ENCODE data around the gene PXN.

Gene PXN

GRCh38 chr12:120194534-120195395 lies 70.8 kb downstream of the PXN start, which contains the start of gene GCN1 (continued):
- no peak for TF ChIP-seq ZNF280C (tag by site-specific recombination; IDR thresholded peaks at IDR 0.05)
- TF ChIP-seq GLI2 (tag by site-specific recombination; IDR thresholded peaks at IDR 0.05; ENCODE audit: borderline replicate concordance, low read depth) = no peak
- peak; percentile 19; the same call in 1 of the 2 replicates for TF ChIP-seq SP3 (tag by site-specific recombination; IDR thresholded peaks at IDR 0.05)
- TF ChIP-seq, protein P1, sequence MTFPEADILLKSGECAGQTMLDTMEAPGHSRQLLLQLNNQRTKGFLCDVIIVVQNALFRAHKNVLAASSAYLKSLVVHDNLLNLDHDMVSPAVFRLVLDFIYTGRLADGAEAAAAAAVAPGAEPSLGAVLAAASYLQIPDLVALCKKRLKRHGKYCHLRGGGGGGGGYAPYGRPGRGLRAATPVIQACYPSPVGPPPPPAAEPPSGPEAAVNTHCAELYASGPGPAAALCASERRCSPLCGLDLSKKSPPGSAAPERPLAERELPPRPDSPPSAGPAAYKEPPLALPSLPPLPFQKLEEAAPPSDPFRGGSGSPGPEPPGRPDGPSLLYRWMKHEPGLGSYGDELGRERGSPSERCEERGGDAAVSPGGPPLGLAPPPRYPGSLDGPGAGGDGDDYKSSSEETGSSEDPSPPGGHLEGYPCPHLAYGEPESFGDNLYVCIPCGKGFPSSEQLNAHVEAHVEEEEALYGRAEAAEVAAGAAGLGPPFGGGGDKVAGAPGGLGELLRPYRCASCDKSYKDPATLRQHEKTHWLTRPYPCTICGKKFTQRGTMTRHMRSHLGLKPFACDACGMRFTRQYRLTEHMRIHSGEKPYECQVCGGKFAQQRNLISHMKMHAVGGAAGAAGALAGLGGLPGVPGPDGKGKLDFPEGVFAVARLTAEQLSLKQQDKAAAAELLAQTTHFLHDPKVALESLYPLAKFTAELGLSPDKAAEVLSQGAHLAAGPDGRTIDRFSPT (tag by site-specific recombination; IDR thresholded peaks at IDR 0.05) = peak; percentile 84
- TF ChIP-seq ZFHX2 (tag by site-specific recombination; conservative IDR thresholded peaks at IDR 0.05) = peak; percentile 83
- TF ChIP-seq ZNF292 (tag by site-specific recombination; IDR thresholded peaks at IDR 0.05; ENCODE audit: borderline replicate concordance, low read depth) = no peak
- TF ChIP-seq, protein P2, sequence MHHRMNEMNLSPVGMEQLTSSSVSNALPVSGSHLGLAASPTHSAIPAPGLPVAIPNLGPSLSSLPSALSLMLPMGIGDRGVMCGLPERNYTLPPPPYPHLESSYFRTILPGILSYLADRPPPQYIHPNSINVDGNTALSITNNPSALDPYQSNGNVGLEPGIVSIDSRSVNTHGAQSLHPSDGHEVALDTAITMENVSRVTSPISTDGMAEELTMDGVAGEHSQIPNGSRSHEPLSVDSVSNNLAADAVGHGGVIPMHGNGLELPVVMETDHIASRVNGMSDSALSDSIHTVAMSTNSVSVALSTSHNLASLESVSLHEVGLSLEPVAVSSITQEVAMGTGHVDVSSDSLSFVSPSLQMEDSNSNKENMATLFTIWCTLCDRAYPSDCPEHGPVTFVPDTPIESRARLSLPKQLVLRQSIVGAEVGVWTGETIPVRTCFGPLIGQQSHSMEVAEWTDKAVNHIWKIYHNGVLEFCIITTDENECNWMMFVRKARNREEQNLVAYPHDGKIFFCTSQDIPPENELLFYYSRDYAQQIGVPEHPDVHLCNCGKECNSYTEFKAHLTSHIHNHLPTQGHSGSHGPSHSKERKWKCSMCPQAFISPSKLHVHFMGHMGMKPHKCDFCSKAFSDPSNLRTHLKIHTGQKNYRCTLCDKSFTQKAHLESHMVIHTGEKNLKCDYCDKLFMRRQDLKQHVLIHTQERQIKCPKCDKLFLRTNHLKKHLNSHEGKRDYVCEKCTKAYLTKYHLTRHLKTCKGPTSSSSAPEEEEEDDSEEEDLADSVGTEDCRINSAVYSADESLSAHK (tag by site-specific recombination; IDR thresholded peaks at IDR 0.05) = no peak
- TF ChIP-seq OSR2 (tag by site-specific recombination; IDR thresholded peaks at IDR 0.05) = peak; percentile 36; the same call in 1 of the 2 replicates
- no peak for TF ChIP-seq ZNF548 (tag by site-specific recombination; IDR thresholded peaks at IDR 0.05)
- no peak for TF ChIP-seq ZNF529 (tag by site-specific recombination; IDR thresholded peaks at IDR 0.05; ENCODE audit: insufficient replicate concordance)
- no peak for TF ChIP-seq ZNF274 (IDR thresholded peaks at IDR 0.05; ENCODE audit: low read length)
- no peak for TF ChIP-seq ZNF274 (tag by site-specific recombination; IDR thresholded peaks at IDR 0.05; ENCODE audit: borderline replicate concordance)
- TF ChIP-seq MYNN (tag by site-specific recombination; IDR thresholded peaks at IDR 0.05; ENCODE audit: borderline replicate concordance) = no peak; the same call in 1 of the 2 replicates
- TF ChIP-seq ZNF202 (tag by site-specific recombination; IDR thresholded peaks at IDR 0.05; ENCODE audit: borderline replicate concordance) = no peak; the same call in 1 of the 2 replicates
- no peak for TF ChIP-seq HOXA7 (CRISPR knock-in tag; IDR thresholded peaks at IDR 0.05; ENCODE audit: borderline replicate concordance)
- TF ChIP-seq PRDM1 (tag by site-specific recombination; IDR thresholded peaks at IDR 0.05) = no peak
- no peak for TF ChIP-seq ZBTB21 (tag by site-specific recombination; IDR thresholded peaks at IDR 0.05)
- no peak for TF ChIP-seq GLIS1 (tag by site-specific recombination; IDR thresholded peaks at IDR 0.05)
- no peak for TF ChIP-seq ZNF416 (tag by site-specific recombination; IDR thresholded peaks at IDR 0.05)
- TF ChIP-seq ZNF658 (tag by site-specific recombination; IDR thresholded peaks at IDR 0.05) = no peak
- no peak for TF ChIP-seq ZNF792 (tag by site-specific recombination; IDR thresholded peaks at IDR 0.05)
- peak; percentile 64 for TF ChIP-seq KLF1 (tag by site-specific recombination; IDR thresholded peaks at IDR 0.05)
- no peak for TF ChIP-seq ZNF341 (tag by site-specific recombination; IDR thresholded peaks at IDR 0.05; ENCODE audit: low read depth)
- TF ChIP-seq SETDB1 (IDR thresholded peaks at IDR 0.05; ENCODE audit: insufficient read length, low read length) = no peak
- peak; percentile 58; the same call in 1 of the 2 replicates for TF ChIP-seq ZNF121 (tag by site-specific recombination; IDR thresholded peaks at IDR 0.05)
- TF ChIP-seq ZNF664 (tag by site-specific recombination; IDR thresholded peaks at IDR 0.05) = no peak
- peak; percentile 59; the same call in 1 of the 2 replicates for TF ChIP-seq IKZF3 (tag by site-specific recombination; IDR thresholded peaks at IDR 0.05)
- no peak for TF ChIP-seq ZNF211 (tag by site-specific recombination; IDR thresholded peaks at IDR 0.05; ENCODE audit: low read depth)
- 0 out of 2 replicates have a peak, but pooled peaks have one; percentile 52 for TF ChIP-seq REPIN1 (tag by site-specific recombination; IDR thresholded peaks at IDR 0.05; ENCODE audit: low read depth)
- TF ChIP-seq, protein P3, sequence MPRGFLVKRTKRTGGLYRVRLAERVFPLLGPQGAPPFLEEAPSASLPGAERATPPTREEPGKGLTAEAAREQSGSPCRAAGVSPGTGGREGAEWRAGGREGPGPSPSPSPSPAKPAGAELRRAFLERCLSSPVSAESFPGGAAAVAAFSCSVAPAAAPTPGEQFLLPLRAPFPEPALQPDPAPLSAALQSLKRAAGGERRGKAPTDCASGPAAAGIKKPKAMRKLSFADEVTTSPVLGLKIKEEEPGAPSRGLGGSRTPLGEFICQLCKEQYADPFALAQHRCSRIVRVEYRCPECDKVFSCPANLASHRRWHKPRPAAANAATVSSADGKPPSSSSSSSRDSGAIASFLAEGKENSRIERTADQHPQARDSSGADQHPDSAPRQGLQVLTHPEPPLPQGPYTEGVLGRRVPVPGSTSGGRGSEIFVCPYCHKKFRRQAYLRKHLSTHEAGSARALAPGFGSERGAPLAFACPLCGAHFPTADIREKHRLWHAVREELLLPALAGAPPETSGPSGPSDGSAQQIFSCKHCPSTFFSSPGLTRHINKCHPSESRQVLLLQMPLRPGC (tag by site-specific recombination; IDR thresholded peaks at IDR 0.05) = no peak
- TF ChIP-seq ZNF24 (tag by site-specific recombination; IDR thresholded peaks at IDR 0.05) = 0 out of 2 replicates have a peak, but pooled peaks have one; percentile 17
- TF ChIP-seq ZFP3 (tag by site-specific recombination; IDR thresholded peaks at IDR 0.05; ENCODE audit: low read depth) = no peak

Data from HEK293 (cell line).